SK-N-SH treated with all-trans-retinoic acid at 6 μM for 48 hours (cell line): Measurements from ENCODE around the gene CD28.
A peak's percentile ranks its signal among the peaks of the same experiment; 100 is the strongest.

ENCODE experiments used
- ATAC-seq: fragments of 200-7000 bp; cut with Tn5 transposase; 3 replicates; pipeline ENCODE4 v1.9.1; 2020; ENCODE audit warnings: mild to moderate bottlenecking, moderate library complexity
- ARNTL ChIP-seq: fragments of 450-650 bp; formaldehyde crosslinking; IDR thresholded peaks from 2 replicates; pipeline ENCODE4 v1.5.0; 2020; ENCODE audit warnings: low read depth, mild to moderate bottlenecking, moderate library complexity, borderline replicate concordance
- BACH2 ChIP-seq: fragments of 250-450 bp; sonication (Bioruptor Pico); IDR thresholded peaks from 2 replicates; pipeline ENCODE4 v1.9.0; 2021; ENCODE audit warnings: mild to moderate bottlenecking, borderline replicate concordance
- CSDC2 ChIP-seq: fragments of 250-450 bp; sonication (Bioruptor Pico); IDR thresholded peaks from 2 replicates; pipeline ENCODE4 v1.5.0; 2020; ENCODE audit warnings: mild to moderate bottlenecking, moderate library complexity
- ESRRG ChIP-seq: fragments of 250-450 bp; sonication (Bioruptor Pico); IDR thresholded peaks from 2 replicates; pipeline ENCODE4 v1.6.1; 2021; ENCODE audit warnings: mild to moderate bottlenecking
- GLIS3 ChIP-seq: fragments of 250-450 bp; sonication (Bioruptor Pico); IDR thresholded peaks from 2 replicates; pipeline ENCODE4 v1.5.0; 2020; ENCODE audit warnings: mild to moderate bottlenecking, moderate library complexity
- PATZ1 ChIP-seq: fragments of 250-450 bp; sonication (Bioruptor Pico); IDR thresholded peaks from 2 replicates; pipeline ENCODE4 v1.8.0; 2020; ENCODE audit warnings: mild to moderate bottlenecking, moderate library complexity, borderline replicate concordance
- PPARA ChIP-seq: fragments of 250-450 bp; sonication (Bioruptor Pico); IDR thresholded peaks from 2 replicates; pipeline ENCODE4 v1.5.0; 2020; ENCODE audit warnings: mild to moderate bottlenecking, borderline replicate concordance
- SNAI2 ChIP-seq: fragments of 250-450 bp; sonication (Bioruptor Pico); IDR thresholded peaks from 2 replicates; pipeline ENCODE4 v1.5.0; 2020; ENCODE audit warnings: mild to moderate bottlenecking, moderate library complexity
- TCF4 ChIP-seq: fragments of 250-450 bp; sonication (Bioruptor Pico); IDR thresholded peaks from 2 replicates; pipeline ENCODE4 v1.8.0; 2021; ENCODE audit warnings: mild to moderate bottlenecking, moderate library complexity, borderline replicate concordance
- ZC3H10 ChIP-seq: fragments of 250-450 bp; sonication (Bioruptor Pico); IDR thresholded peaks from 2 replicates; pipeline ENCODE4 v1.5.1; 2021; ENCODE audit warnings: mild to moderate bottlenecking, moderate library complexity
- ZFP3 ChIP-seq: fragments of 250-450 bp; sonication (Bioruptor Pico); IDR thresholded peaks from 2 replicates; pipeline ENCODE4 v1.5.0; 2020; ENCODE audit warnings: mild to moderate bottlenecking, moderate library complexity
- ZFP30 ChIP-seq: fragments of 450-650 bp; formaldehyde crosslinking; IDR thresholded peaks from 2 replicates; pipeline ENCODE4 v1.5.0; 2022; ENCODE audit warnings: mild to moderate bottlenecking, moderate library complexity
- ZNF565 ChIP-seq: fragments of 450-650 bp; formaldehyde crosslinking; conservative IDR thresholded peaks from 2 replicates; pipeline ENCODE4 v1.5.0; 2020; ENCODE audit warnings: low read depth, mild to moderate bottlenecking, moderate library complexity
- ZNF70 ChIP-seq: fragments of 450-650 bp; formaldehyde crosslinking; IDR thresholded peaks from 2 replicates; pipeline ENCODE4 v1.5.0; 2020; ENCODE audit warnings: mild to moderate bottlenecking, moderate library complexity
- ZNF8 ChIP-seq: fragments of 450-650 bp; formaldehyde crosslinking; IDR thresholded peaks from 2 replicates; pipeline ENCODE4 v1.5.0; 2020; ENCODE audit warnings: mild to moderate bottlenecking, moderate library complexity
- TF ChIP-seq, protein P1 (sequence below): fragments of 250-450 bp; sonication (Bioruptor Pico); IDR thresholded peaks from 2 replicates; pipeline ENCODE4 v1.5.1; 2021; ENCODE audit warnings: mild to moderate bottlenecking, moderate library complexity

The CD28 gene

DNA sequence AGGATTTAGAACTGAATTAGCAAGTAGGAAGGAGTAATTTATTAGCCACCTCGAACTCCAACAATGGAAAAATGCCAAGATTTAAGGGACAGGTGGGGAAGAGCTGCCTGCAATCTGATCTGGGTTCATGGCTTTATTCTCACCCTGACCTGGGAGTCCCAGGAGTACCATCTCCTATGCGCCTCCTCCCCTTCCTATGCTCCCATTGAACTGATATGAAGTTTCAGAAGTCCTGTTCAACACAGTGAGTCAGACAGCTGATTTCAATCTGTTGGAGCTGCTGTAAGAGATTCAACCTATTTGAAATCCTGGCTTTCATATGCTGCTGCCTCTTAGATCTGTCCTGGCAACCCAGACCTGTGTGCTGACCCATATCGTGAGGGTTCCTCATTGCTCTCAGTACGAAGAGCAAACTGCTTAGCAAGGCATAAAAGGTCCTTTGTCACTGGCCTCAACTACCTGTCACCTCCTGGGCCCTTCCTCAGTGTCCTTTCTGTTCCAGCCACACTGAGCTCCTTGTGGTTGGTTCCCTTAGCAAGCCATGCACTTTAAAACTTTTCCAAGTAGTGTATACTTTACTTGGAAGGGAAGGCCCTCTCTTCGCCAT is 15.9 kb upstream of the CD28 start:
- peak; percentile 47; the same call in 2 of the 3 replicates for ATAC-seq
- TF ChIP-seq CSDC2 (CRISPR knock-in tag) = no peak
- no peak for TF ChIP-seq SNAI2 (CRISPR knock-in tag)
- TF ChIP-seq TCF4 (CRISPR knock-in tag) = no peak
- TF ChIP-seq, all 23 proteins: peak for 0

DNA sequence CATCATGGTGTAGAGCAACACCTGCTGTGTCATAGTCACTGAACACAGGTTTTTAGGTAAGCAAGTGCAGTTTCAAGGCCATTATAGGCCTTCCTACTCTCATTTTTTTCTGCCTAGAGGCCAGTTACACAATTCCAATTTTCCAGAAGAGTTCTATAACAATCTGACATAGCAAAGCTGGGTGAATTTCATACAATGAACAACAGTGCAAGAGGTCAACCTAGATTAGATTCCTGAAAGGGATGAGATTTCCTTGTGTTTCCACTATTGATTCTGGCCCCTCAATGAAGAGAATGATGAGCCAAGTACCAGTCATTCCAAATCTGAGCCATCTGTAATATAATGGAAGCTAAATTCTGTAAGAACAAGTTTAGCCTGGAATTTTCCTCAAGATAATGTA is 15.3 kb upstream of the CD28 start:
- TF ChIP-seq TCF4 (CRISPR knock-in tag) (no peak), PATZ1 (CRISPR knock-in tag) (no peak)
- ATAC-seq = no peak

- TF ChIP-seq ZNF70 (CRISPR knock-in tag) (no peak), ARNTL (CRISPR knock-in tag) (no peak), ZFP30 (CRISPR knock-in tag) (no peak), GLIS3 (no peak), ZC3H10 (CRISPR knock-in tag) (no peak)
- TF ChIP-seq, protein P1, sequence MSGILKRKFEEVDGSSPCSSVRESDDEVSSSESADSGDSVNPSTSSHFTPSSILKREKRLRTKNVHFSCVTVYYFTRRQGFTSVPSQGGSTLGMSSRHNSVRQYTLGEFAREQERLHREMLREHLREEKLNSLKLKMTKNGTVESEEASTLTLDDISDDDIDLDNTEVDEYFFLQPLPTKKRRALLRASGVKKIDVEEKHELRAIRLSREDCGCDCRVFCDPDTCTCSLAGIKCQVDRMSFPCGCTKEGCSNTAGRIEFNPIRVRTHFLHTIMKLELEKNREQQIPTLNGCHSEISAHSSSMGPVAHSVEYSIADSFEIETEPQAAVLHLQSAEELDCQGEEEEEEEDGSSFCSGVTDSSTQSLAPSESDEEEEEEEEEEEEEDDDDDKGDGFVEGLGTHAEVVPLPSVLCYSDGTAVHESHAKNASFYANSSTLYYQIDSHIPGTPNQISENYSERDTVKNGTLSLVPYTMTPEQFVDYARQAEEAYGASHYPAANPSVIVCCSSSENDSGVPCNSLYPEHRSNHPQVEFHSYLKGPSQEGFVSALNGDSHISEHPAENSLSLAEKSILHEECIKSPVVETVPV (CRISPR knock-in tag) = no peak
- no peak for ATAC-seq
Observed at GRCh38 chr2:203692031-203692710, 14.3 kb upstream of the CD28 start.

GRCh38 chr2:203693242-203693879 is 13.1 kb upstream of the CD28 start:
- no peak for TF ChIP-seq ZNF565 (CRISPR knock-in tag)
- no peak for TF ChIP-seq ARNTL (CRISPR knock-in tag)
- TF ChIP-seq ZNF8 = no peak
- no peak for TF ChIP-seq CSDC2 (CRISPR knock-in tag)
- TF ChIP-seq ESRRG = no peak
- no peak for TF ChIP-seq ZC3H10 (CRISPR knock-in tag)
- no peak for ATAC-seq

- no peak for ATAC-seq
- TF ChIP-seq, protein P1 (CRISPR knock-in tag) = no peak
- no peak for TF ChIP-seq ESRRG
- TF ChIP-seq PATZ1 (CRISPR knock-in tag) = no peak
- no peak for TF ChIP-seq GLIS3
- no peak for TF ChIP-seq PPARA (CRISPR knock-in tag)
- no peak for TF ChIP-seq ZC3H10 (CRISPR knock-in tag)
- no peak for TF ChIP-seq BACH2
- no peak for TF ChIP-seq ZNF8
- TF ChIP-seq ZFP3 = no peak
- TF ChIP-seq ZNF70 (CRISPR knock-in tag) = no peak
- TF ChIP-seq ZFP30 (CRISPR knock-in tag) = no peak
- TF ChIP-seq TCF4 (CRISPR knock-in tag) = no peak
Observed at GRCh38 chr2:203694191-203694590, 12.2 kb upstream of the CD28 start.
